CD8-positive, alpha-beta memory T cell (primary cell): ENCODE results near the gene ARPC4. TPM values are rescaled to one million over a fixed set of nuclear protein-coding genes. Genes with fewer than 3 reads are reported as not detected.
A peak's percentile ranks its signal among the peaks of the same experiment; 100 is the strongest.

Source experiments
- CTCF ChIA-PET: fragments of 350-600 bp; sonication (Branson Sonifier 250); formaldehyde crosslinking; loops from one replicate; lab custom pipeline; 2021; ENCODE audit warnings: antibody characterized with exemption; lab: Charles Lee
- POLR2A ChIA-PET: fragments of 350-600 bp; sonication (Branson Sonifier 250); formaldehyde crosslinking; loops from one replicate; lab custom pipeline; 2021; ENCODE audit warnings: antibody characterized with exemption; lab: Charles Lee
- DNase-seq, 5 donors: peaks; one replicate each; pipeline versions ENCODE4 v3.0.0 to v3.0.0-alpha.2; 2020 to 2022; ENCODE audit warnings: mixed read lengths in 1 of 5
- H3K27ac ChIP-seq: one replicate; pipeline ENCODE4 v1.7.0; 2013; ENCODE audit warnings: low read depth, mild to moderate bottlenecking, low read length, moderate library complexity
- H3K27me3 ChIP-seq: 2 replicates; pipeline ENCODE4 v1.7.0; 2013; ENCODE audit warnings: low read length, mild to moderate bottlenecking; ENCODE audit not compliant: insufficient read depth, poor library complexity, severe bottlenecking
- H3K36me3 ChIP-seq: 2 replicates; pipeline ENCODE4 v1.7.0; 2013; ENCODE audit warnings: mild to moderate bottlenecking, low read length, moderate library complexity; ENCODE audit not compliant: insufficient read depth
- H3K4me1 ChIP-seq: 2 replicates; pipeline ENCODE4 v1.7.0; 2013; ENCODE audit warnings: mild to moderate bottlenecking, low read length, moderate library complexity; ENCODE audit not compliant: insufficient read depth
- H3K4me3 ChIP-seq: 2 replicates; pipeline ENCODE4 v1.7.0; 2013; ENCODE audit warnings: mild to moderate bottlenecking, low read length
- H3K9me3 ChIP-seq: 2 replicates; pipeline ENCODE4 v1.7.0; 2013; ENCODE audit warnings: mild to moderate bottlenecking, low read length
- H3K27ac Mint-ChIP-seq, 8 donors: one replicate each; pipeline ENCODE4 v1.8.0; 2020 to 2021; ENCODE audit warnings: mixed read lengths in 8 of 8, mild to moderate bottlenecking in 6 of 8, inconsistent platforms in 3 of 8, moderate library complexity in 3 of 8
- H3K27me3 Mint-ChIP-seq, 2 donors: one replicate each; pipeline ENCODE4 v1.8.0; 2020 to 2021; ENCODE audit warnings: mixed read lengths in 2 of 2, mild to moderate bottlenecking in 1 of 2, moderate library complexity in 1 of 2
- H3K36me3 Mint-ChIP-seq, 3 donors: one replicate each; pipeline ENCODE4 v1.8.0; 2020 to 2021; ENCODE audit warnings: mixed read lengths in 3 of 3, inconsistent platforms in 1 of 3, mild to moderate bottlenecking in 1 of 3
- H3K4me1 Mint-ChIP-seq, 3 donors: one replicate each; pipeline ENCODE4 v1.8.0; 2020 to 2021; ENCODE audit warnings: mixed read lengths in 3 of 3, inconsistent platforms in 1 of 3, mild to moderate bottlenecking in 1 of 3
- H3K4me3 Mint-ChIP-seq, 7 donors: one replicate each; pipeline ENCODE4 v1.8.0; 2020 to 2021; ENCODE audit warnings: mixed read lengths in 7 of 7, mild to moderate bottlenecking in 6 of 7, moderate library complexity in 4 of 7, inconsistent platforms in 2 of 7
- H3K9me3 Mint-ChIP-seq, 5 donors: one replicate each; pipeline ENCODE4 v1.8.0; 2020 to 2022; ENCODE audit warnings: mixed read lengths in 5 of 5, mild to moderate bottlenecking in 3 of 5, moderate library complexity in 2 of 5, inconsistent platforms in 1 of 5
- polyA plus RNA-seq: library from polyadenylated mRNA; unstranded; fragments of 300-500 nt; fragmentation: Illumina TruSeq; gene quantifications from one replicate; pipeline ENCODE4 v1.2.3, GENCODE V29; 2021
- total RNA-seq, 2 experiments: library from RNA; stranded (reverse); gene quantifications; one replicate each; pipeline ENCODE4 v1.2.3, GENCODE V29; 2021

The ARPC4 gene
- total and polyA plus RNA-seq, 3 experiments from 2014 or later, result 277 to 319 (median 309) TPM

GRCh38 chr3:9780458-9780812, 12.4 kb upstream of the ARPC4 start:
- Histone ChIP-seq H3K27me3 (no peaks in the 10 kb centered on the region), H3K27ac (peak overlapping the region; percentile 33), H3K36me3 (peaks cover 6% of the 10 kb centered on the region), H3K4me3 (peak overlapping the region; percentile 11), H3K4me1 (peaks cover 46% of the 10 kb centered on the region), H3K9me3 (no peaks in the 10 kb centered on the region)
- H3K27ac Mint-ChIP-seq, result peak overlapping the region; percentile 57 to 97 (median 88)
- no peaks in the 10 kb centered on the region for H3K9me3 Mint-ChIP-seq
- no peaks in the 10 kb centered on the region for H3K27me3 Mint-ChIP-seq
- ChIA-PET CTCF (interaction anchor here (0.9 to 1.8 kb wide), 3 partner anchors 12 to 27 kb away, joined by 3 to 5 read pairs (median 4); partner anchors contain the start of gene ARPC4), POLR2A (interaction anchor here (1.2 to 1.4 kb wide), 2 partner anchors 13 to 384 kb away, joined by 3 to 4 read pairs; partner anchors contain the start of gene ARPC4)
- DNase-seq, result no peak
- peaks cover 38 to 55% (median 42%) of the 10 kb centered on the region in 3 donors for H3K4me1 Mint-ChIP-seq
- peak overlapping the region in 6 of 7 donors; percentile 42 to 87 (median 61) for H3K4me3 Mint-ChIP-seq
- peaks cover 4 to 39% (median 8%) of the 10 kb centered on the region in 3 donors for H3K36me3 Mint-ChIP-seq

GRCh38 chr3:9780910-9781309, 12.0 kb upstream of the ARPC4 start:
- Mint-ChIP-seq H3K4me1 (peaks cover 38 to 55% (median 42%) of the 10 kb centered on the region in 3 donors), H3K36me3 (peaks cover 4 to 44% (median 11%) of the 10 kb centered on the region in 3 donors), H3K4me3 (peak overlapping the region in 5 of 7 donors; percentile 42 to 80 (median 49)), H3K9me3 (no peaks in the 10 kb centered on the region), H3K27ac (peak overlapping the region; percentile 57 to 97 (median 88)), H3K27me3 (no peaks in the 10 kb centered on the region)
- Histone ChIP-seq H3K4me3 (no peak overlapping the region), H3K9me3 (no peaks in the 10 kb centered on the region), H3K27me3 (no peaks in the 10 kb centered on the region), H3K36me3 (peaks cover 8% of the 10 kb centered on the region), H3K27ac (peak overlapping the region; percentile 33), H3K4me1 (peaks cover 46% of the 10 kb centered on the region)
- DNase-seq, result no peak
- CTCF ChIA-PET, result interaction anchor here (0.9 to 1.8 kb wide), 3 partner anchors 12 to 27 kb away, joined by 3 to 5 read pairs (median 4); partner anchors contain the start of gene ARPC4
- POLR2A ChIA-PET, result interaction anchor here (0.9 kb wide), 1 partner anchor 29 kb away, joined by 7 read pairs; no protein-coding TSS in a partner anchor

- H3K27ac Mint-ChIP-seq, result peak overlapping the region in 4 of 8 donors; percentile 57 to 77 (median 68)
- DNase-seq, result no peak
- H3K27me3 ChIP-seq, result no peaks in the 10 kb centered on the region
- H3K9me3 Mint-ChIP-seq, result no peaks in the 10 kb centered on the region
- H3K27me3 Mint-ChIP-seq, result no peaks in the 10 kb centered on the region
- H3K36me3 Mint-ChIP-seq, result peaks cover 4 to 49% (median 15%) of the 10 kb centered on the region in 3 donors
- H3K9me3 ChIP-seq, result no peaks in the 10 kb centered on the region
- H3K4me3 ChIP-seq, result no peak overlapping the region
- no peak overlapping the region for H3K27ac ChIP-seq
- H3K36me3 ChIP-seq, result peaks cover 14% of the 10 kb centered on the region
- H3K4me1 ChIP-seq, result peaks cover 50% of the 10 kb centered on the region
- H3K4me1 Mint-ChIP-seq, result peaks cover 38 to 53% (median 42%) of the 10 kb centered on the region in 3 donors
- ChIA-PET POLR2A (interaction anchor here (0.9 to 1.1 kb wide), 2 partner anchors 11 to 30 kb away, joined by 3 to 7 read pairs; partner anchors contain the start of genes ARPC4 and TADA3), CTCF (interaction anchor here (0.9 to 1.3 kb wide), 2 partner anchors 11 to 151 kb away, joined by 3 to 4 read pairs; partner anchors contain the start of genes ARPC4 and TADA3)
- no peak overlapping the region for H3K4me3 Mint-ChIP-seq
Measured at GRCh38 chr3:9781551-9781950, 11.3 kb upstream of the ARPC4 start.

GRCh38 chr3:9781978-9782603, 10.8 kb upstream of the ARPC4 start:
- H3K4me3 Mint-ChIP-seq, result no peak overlapping the region
- H3K4me3 ChIP-seq, result no peak overlapping the region
- H3K4me1 ChIP-seq, result peaks cover 54% of the 10 kb centered on the region
- H3K27me3 Mint-ChIP-seq, result no peaks in the 10 kb centered on the region
- peaks cover 4 to 54% (median 20%) of the 10 kb centered on the region in 3 donors for H3K36me3 Mint-ChIP-seq
- DNase-seq, result no peak
- peaks cover 36 to 53% (median 42%) of the 10 kb centered on the region in 3 donors for H3K4me1 Mint-ChIP-seq
- ChIA-PET CTCF (interaction anchor here (0.9 to 1.3 kb wide), 3 partner anchors 11 to 151 kb away, joined by 3 to 4 read pairs (median 3); partner anchors contain the start of genes ARPC4 and TADA3), POLR2A (interaction anchor here (0.8 to 1.1 kb wide), 3 partner anchors 10 to 64 kb away, joined by 3 to 7 read pairs (median 5); partner anchors contain the start of genes ARPC4 and TADA3)
- H3K36me3 ChIP-seq, result peaks cover 19% of the 10 kb centered on the region
- H3K27ac Mint-ChIP-seq, result peak overlapping the region in 5 of 8 donors; percentile 22 to 77 (median 44)
- H3K27ac ChIP-seq, result no peak overlapping the region
- no peaks in the 10 kb centered on the region for H3K9me3 ChIP-seq
- H3K9me3 Mint-ChIP-seq, result no peaks in the 10 kb centered on the region
- H3K27me3 ChIP-seq, result no peaks in the 10 kb centered on the region

- H3K4me3 ChIP-seq, result no peak overlapping the region
- no peaks in the 10 kb centered on the region for H3K27me3 ChIP-seq
- H3K4me3 Mint-ChIP-seq, result no peak overlapping the region
- H3K4me1 Mint-ChIP-seq, result peaks cover 35 to 54% (median 48%) of the 10 kb centered on the region in 3 donors
- H3K36me3 ChIP-seq, result peaks cover 26% of the 10 kb centered on the region
- H3K27ac Mint-ChIP-seq, result peak overlapping the region in 1 of 8 donors; percentile 47
- no peaks in the 10 kb centered on the region for H3K9me3 Mint-ChIP-seq
- no peak overlapping the region for H3K27ac ChIP-seq
- CTCF ChIA-PET, result interaction anchor here (0.9 kb wide), 1 partner anchor 59 kb away, joined by 3 read pairs; no protein-coding TSS in a partner anchor
- peaks cover 11 to 61% (median 23%) of the 10 kb centered on the region in 3 donors for H3K36me3 Mint-ChIP-seq
- POLR2A ChIA-PET, result interaction anchor here (0.7 to 0.8 kb wide), 2 partner anchors 65 to 224 kb away, joined by 3 to 5 read pairs; no protein-coding TSS in a partner anchor
- H3K4me1 ChIP-seq, result peaks cover 57% of the 10 kb centered on the region
- no peaks in the 10 kb centered on the region for H3K27me3 Mint-ChIP-seq
- DNase-seq, result no peak
- no peaks in the 10 kb centered on the region for H3K9me3 ChIP-seq
Measured at GRCh38 chr3:9782770-9783169, 10.1 kb upstream of the ARPC4 start.

- H3K36me3 ChIP-seq, result peaks cover 26% of the 10 kb centered on the region
- CTCF ChIA-PET, result no interaction called here
Measured at GRCh38 chr3:9783954-9784353, 8.9 kb upstream of the ARPC4 start.

GRCh38 chr3:9784965-9785364, 7.9 kb upstream of the ARPC4 start:
- H3K9me3 ChIP-seq, result no peaks in the 10 kb centered on the region
- Mint-ChIP-seq H3K4me1 (peaks cover 22 to 40% (median 34%) of the 10 kb centered on the region in 3 donors), H3K27me3 (no peaks in the 10 kb centered on the region), H3K9me3 (no peaks in the 10 kb centered on the region), H3K4me3 (no peak overlapping the region), H3K36me3 (peaks cover 13 to 76% (median 28%) of the 10 kb centered on the region in 3 donors), H3K27ac (no peak overlapping the region)
- CTCF ChIA-PET, result no interaction called here
- peaks cover 36% of the 10 kb centered on the region for H3K36me3 ChIP-seq
- no peak for DNase-seq
- H3K4me1 ChIP-seq, result peaks cover 37% of the 10 kb centered on the region
- no peak overlapping the region for H3K27ac ChIP-seq
- no peaks in the 10 kb centered on the region for H3K27me3 ChIP-seq
- no peak overlapping the region for H3K4me3 ChIP-seq
- POLR2A ChIA-PET, result no interaction called here

More at GRCh38 chr3:9783954-9784353, 8.9 kb upstream of the ARPC4 start:
- no peaks in the 10 kb centered on the region for H3K27me3 ChIP-seq
- Mint-ChIP-seq H3K27ac (no peak overlapping the region), H3K4me1 (peaks cover 28 to 45% (median 41%) of the 10 kb centered on the region in 3 donors), H3K9me3 (no peaks in the 10 kb centered on the region), H3K27me3 (no peaks in the 10 kb centered on the region), H3K4me3 (no peak overlapping the region), H3K36me3 (peaks cover 13 to 66% (median 25%) of the 10 kb centered on the region in 3 donors)
- no peak overlapping the region for H3K27ac ChIP-seq
- DNase-seq, result no peak
- no peak overlapping the region for H3K4me3 ChIP-seq
- no peaks in the 10 kb centered on the region for H3K9me3 ChIP-seq
- H3K4me1 ChIP-seq, result peaks cover 47% of the 10 kb centered on the region
- POLR2A ChIA-PET, result interaction anchor here (0.7 kb wide), 1 partner anchor 357 kb away, joined by 6 read pairs; the partner anchor contains the start of gene VHL
